SK-N-DZ (cell line): ENCODE data around the gene THBS3.
"Not testable (repeated sequence)": the region's sequence is repeated elsewhere in the genome, so short reads cannot be mapped to it uniquely, and the experiment has no call there.

Source experiments
- DNase-seq: peaks from one replicate; pipeline ENCODE4 v3.0.0-alpha.2; 2015; ENCODE audit warnings: low spot score

Gene THBS3

DNA sequence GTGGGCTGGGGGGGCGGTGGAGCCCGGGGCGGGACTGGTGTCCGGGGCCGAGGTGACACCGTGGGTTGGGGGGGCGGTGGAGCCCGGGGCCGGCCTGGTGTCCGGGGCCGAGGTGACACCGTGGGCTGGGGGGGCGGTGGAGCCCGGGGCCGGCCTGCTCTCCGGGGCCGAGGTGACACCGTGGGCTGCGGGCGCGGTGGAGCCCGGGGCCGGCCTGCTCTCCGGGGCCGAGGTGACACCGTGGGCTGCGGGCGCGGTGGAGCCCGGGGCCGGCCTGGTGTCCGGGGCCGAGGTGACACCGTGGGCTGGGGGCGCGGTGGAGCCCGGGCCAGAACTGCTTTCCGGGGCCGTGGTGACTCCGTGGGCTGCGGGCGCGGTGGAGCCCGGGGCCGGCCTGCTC lies 17.8 kb downstream of the THBS3 start:
- not testable (repeated sequence) for DNase-seq

DNA sequence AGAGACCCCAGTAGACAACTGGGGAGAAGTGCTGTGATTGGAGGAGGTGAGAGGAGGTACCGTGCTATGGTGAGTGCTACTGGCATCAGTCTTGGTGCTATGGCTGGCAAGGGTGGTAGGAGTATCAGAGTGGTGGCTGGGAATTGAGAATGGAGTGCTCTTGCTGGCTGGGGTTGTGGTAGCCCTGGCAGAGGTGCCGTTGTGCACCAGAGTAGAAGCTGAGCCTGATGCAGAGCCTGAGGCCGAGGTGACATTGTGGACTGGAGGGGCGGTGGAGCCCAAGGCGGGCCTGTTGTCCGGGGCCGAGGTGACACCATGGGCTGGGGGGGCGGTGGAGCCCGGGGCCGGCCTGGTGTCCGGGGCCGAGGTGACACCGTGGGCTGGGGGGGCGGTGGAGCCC lies 19.4 kb downstream of the THBS3 start:
- no peak for DNase-seq

DNA sequence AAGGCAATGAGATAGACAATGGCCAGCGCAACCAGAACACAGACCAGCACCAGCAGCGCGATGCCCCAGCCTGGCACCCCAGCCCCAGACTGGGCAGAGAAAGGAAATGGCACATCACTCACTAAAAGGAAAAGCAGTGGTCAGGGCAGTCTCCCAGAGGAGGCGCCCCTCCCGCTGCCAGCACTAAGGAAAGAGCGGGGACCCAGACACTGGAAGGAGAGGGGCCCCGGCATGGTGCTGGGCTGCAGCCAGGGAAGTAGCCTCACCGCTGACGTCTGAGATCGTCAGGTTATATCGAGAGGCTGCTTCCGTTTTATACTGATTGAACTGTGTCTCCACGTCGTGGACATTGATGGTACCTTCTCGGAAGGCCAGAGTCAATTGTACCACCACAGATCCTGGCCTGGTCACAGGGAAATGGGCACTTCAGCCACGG lies 20.2 kb downstream of the THBS3 start:
- no peak for DNase-seq

DNA sequence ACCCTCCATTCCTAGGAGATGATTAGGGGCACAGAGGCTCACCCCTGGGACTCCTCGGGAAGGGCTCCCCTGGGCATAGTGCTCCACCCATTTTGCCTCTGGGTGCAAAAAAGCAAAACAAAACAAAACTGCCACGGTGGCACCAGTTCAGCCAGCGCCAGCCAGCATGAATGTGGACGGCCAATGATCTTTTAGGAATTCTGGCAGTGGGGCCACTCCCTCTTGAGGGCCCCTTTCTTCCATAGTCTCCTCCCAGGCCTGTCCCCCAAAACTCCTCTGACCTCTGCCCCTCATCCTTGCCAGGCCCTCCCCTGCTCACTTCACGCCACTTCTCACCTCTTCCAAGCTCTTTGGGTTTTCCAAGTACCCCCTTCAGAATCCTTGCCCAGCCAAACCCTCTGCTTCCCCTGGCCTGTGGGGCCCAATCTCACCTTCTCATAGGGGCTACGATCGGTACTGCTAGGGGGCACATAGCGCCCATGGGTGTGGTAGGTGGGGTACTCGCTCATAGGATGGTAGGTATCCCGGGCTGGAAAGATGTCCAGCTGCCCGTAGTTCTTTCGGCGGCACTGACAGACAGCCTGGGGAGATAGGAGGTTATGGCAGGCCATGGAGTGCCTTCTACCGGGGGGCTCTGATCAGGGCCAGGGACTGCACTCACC lies 20.8 kb downstream of the THBS3 start:
- no peak for DNase-seq

DNA sequence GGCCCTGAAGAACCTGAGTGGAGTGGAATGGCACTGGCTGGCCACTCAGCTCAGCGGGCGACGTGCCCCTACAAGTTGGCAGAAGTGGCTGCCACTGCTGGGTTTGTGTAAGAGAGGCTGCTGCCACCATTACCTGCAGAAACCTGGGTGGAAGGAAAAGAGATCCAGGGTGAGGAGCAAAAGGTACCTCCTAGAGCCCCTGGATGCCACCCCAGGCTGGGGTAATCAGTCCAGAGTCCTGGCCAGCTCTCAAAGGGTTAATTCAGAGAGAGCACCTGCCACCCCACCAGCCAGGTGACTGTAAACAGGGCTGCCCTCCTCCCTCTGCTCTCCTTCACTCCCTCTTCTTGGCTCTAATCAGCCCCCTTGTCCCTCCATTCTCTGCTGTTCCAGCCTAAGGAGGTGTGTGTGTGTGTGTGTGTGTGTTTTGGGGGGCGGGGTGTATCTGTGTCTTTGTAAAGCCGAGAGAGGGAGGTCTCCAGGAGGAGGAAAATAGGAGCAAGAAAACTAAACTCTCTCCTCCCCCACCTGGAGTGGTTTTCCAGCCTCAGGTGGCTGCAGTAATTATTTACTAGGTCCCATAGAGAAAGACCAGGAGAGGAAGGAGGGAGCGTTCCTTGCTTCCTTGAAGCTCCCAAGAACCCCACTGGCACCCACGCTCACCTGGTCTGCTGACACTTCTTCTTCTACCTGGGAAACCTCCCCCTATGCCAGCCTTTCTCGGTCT lies 21.5 kb downstream of the THBS3 start:
- no peak for DNase-seq

DNA sequence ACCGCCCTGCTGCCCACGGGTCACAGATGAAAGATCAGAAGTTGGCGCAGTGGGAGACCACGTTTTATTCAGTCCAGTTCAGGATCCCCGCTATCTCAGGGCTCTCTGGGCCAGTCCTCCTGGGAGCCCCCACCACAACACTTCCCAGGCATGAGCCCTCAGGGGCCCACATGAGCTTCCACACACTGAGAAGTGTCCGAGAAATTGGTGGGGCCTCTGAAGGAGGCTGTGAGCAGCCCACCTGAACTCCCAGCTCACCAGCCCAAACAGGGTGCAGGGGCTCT lies 22.0 kb downstream of the THBS3 start:
- DNase-seq, result no peak

DNA sequence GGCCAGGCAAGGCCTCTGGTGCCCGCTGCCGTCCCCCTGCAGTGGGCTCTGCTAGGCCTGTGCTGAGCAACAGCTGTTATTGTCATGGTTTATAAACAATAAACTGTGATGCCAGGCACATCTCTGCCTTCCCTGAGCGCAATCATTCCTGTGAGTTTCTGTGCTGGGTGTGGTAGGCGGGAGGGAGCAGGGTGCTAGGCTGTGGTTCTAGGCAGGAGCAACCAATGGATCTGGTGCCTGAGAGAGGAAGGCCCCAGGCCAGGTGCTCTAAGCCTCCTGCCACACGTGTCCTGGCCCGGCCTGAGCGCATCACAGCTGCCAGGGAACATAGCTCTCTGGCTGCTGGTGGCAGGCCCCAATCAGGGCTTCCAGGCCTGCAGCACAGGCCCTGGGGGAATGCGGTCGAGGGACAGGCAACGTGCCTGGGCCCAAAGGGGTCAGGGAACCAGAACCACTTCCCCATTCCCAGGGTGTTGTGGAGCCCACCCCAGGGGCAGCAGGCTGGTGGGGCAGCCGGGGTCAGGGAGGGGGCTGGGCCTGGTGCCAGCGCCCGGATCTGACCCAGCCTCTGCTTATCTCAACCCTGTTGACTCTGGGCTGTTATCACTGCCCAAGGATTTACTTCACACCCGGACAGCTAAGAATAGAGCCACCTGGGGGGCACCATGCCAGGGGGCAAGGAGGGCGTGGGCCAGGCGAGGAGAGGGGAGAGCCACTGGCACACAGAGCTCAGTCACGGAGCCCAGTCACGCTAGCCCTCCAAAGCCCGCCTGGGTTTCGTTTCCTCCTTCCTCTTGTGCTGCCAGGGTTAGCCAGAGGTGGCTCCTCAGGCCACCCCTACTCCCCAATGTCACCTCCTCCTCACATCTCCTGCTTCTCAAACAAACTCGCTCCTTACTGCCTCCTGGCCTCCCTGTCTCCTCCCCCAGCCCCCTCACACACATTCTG lies 22.6 kb downstream of the THBS3 start:
- DNase-seq, result no peak

DNA sequence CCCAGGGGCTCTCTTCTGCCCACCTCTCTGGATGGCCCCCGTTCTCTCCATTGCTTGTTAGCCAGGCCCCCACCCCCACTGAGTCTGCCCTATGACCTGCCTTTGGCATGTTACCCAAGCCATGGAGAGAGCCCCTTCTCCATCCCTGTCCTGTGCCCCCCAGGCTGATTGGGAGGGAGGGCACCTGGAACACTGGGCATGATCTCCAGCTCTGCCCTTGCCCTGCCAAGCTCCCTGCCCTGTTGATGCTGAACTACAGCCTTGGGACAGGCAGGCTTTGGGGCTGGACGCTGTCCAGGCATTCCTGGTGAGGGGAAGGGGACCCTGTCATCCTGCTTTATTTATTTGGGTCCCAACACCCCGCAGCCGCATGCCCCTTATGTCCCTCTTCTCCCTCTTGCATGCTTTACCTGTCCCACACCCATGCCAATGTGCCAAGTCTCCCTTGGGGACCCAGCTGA lies 23.3 kb downstream of the THBS3 start:
- no peak for DNase-seq

DNA sequence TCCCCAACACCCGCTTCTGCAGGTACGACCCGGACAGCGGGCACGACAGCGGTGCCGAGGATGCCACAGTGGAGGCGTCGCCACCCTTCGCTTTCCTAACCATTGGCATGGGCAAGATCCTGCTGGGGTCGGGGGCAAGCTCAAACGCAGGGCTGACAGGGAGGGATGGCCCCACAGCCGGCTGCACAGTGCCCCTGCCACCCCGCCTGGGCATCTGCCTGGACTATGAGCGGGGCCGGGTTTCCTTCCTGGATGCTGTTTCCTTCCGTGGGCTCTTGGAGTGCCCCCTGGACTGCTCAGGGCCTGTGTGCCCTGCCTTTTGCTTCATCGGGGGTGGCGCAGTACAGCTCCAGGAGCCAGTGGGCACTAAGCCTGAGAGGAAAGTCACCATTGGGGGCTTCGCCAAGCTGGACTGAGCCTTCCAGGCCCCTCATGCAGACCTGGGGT lies 23.9 kb downstream of the THBS3 start:
- no peak for DNase-seq

DNA sequence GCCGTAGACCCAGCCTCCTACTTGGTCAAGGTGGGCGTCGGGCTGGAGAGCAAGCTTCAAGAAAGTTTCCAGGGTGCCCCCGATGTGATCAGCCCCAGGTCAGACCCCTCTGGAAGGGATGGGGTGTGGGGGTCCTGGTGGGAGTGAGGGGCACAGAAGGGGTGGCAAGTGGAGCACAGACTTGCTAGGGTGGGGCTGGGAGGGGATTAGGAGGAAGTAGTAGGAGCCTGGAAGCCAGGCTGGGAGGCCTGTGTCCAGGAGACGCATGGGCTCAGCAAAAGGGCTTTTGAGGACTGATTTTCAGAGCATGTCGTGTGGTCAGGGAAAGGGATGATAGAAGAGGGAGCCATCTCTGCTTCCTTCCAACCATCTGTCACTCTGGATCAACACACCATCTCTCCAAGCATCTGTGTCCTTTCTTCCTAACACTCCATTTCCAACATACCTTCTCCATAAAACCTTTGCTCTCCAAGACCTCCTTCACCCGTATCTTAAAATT lies 25.6 kb downstream of the THBS3 start:
- DNase-seq, result no peak

DNA sequence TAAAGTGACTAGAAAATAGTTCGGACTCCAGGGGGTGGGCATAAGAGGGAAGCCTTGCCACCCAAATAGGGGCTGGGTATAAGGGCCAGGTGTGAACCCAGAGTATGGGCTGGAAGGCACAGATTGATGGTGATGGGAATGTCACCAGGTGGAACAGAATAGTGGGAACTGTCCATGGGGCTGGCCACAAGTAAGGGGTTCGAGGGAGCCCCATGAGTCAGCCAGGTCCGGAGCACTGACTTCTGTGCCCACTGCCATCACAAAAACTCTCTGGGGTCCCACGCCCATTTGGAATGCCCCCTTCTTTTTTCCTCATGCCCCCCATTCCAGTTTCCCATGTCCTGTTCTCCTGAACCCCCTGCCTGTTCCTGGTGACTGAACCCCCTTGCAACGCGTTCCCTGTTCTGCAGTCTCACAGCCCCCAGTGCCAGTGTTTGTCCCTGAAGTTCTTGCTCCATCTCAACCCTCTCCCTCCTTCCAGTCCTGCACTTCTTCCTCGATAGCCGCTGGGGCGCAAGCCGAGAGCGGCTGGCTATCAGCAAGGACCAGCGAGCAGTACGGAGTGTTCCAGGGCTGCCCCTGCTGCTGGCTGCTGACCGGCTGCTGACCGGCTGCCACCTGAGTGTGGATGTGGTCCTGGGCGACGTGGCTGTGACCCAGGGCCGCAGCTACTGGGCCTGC lies 26.2 kb downstream of the THBS3 start:
- DNase-seq, result no peak

DNA sequence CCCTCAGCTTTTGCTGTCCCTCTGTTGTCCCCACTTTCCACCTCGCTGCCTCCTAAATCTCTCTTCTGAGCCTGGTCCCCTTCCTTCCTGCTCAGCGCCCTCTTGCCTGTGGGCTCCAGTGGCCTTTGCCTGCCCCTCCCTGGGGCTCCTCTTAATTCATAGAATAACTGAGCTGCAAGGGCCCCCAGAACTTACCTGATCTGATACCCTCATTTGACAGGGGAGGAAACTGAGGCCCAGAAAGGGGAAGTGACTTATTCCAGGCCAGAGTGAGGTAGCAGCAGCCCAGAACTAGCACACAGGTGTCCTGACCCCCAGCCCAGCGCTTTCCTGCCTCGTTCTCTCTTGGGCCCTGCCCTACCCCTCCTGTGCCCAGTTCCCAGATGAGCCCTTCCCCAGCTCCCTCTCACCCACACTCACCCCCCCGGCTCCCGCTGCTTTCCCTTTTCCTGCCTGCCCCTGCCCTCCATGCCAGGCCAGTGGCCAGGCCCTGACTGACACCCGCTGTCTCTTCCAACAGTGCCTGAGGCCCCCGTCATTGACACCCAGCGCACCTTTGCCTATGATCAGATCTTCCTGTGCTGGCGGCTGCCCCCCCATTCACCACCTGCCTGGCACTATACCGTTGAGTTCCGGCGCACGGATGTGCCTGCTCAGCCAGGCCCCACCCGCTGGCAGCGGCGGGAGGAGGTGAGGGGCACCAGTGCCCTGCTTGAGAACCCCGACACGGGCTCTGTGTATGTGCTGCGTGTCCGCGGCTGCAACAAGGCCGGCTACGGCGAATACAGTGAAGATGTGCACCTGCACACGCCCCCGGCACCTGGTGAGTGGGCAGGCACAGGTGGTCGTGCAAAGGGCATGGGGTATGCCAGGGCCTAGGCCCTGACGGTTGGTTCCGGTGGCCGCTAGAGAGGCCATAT lies 28.3 kb downstream of the THBS3 start:
- no peak for DNase-seq

DNA sequence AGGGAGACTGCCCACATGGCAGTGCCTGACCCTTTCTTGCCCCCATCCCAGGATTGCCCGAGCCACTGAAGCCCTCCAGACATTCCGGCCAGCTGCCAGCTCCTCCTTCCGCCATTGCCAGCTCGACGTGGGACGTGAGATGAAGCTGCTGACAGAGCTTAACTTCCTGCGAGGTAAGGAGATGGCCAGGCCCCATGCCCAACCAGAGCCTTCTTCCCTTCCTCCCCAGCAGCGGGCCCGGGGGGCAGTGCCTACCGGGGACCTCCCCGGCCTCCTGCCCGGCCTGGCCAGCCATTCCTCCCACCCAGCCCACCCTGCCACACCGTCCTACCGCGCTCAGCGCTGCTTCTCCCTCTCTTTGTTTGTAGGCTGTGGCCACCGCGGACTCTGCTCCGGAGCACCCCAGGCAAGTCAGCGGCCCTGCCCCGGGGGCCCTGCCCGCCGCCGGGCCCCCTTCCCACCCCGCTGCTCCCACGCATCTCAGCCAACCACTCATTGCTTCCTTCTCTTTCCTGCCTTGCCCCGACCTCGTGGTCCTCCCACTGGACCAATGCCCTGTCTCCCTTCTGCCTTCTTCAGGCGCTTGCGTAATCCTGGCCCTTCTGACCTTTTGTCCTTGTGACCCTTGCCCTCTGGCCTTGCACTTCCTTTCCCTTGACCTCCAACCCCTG lies 29.1 kb downstream of the THBS3 start:
- peak; percentile 15 for DNase-seq

DNA sequence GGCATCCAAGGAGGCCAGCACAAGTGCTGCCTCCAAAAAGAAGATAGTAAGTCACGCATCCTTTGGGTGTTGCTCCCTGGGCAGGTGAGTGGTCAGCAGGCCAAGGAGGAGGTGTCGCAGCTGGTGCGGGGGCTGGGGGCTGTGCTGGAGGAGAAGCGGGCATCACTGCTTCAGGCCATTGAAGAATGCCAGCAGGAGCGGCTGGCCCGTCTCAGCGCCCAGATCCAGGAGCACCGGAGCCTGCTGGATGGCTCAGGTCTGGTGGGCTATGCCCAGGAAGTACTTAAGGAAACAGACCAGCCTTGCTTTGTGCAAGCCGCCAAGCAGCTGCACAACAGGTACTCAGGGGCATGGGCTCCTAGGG lies 29.8 kb downstream of the THBS3 start:
- DNase-seq, result no peak

DNA sequence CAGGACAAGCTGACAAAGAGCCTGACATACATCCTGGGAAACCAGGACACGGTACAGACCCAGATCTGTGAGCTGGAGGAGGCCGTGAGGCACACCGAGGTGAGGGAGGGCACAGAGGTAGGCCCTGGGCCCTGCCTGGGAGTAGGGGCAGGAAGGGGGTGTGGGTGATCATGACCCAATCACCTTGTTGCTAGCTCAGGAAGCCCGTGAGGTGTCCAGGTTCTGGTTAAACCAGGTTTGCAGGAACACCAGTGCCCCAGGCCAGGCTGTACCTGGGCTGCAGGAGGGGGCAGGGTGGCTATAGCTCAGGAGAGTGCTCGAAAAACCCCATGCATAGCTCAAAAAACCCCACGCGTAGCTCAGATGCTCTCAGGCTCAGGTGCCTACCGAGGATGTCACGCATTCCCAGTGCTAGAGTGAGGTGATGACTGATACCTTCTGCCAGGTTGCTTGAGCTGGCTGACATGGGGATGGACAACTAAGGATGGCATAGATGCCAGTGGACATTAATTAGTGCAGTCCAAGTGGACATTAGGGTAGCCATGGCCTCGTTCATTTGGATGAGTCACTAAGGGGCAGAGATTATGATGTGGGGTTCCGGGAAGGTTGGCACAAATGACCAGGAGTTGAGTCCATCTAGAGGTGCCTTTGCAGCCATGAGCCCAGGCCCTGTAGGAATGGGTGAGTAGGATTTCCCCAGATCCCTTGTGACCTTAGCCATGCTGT lies 30.3 kb downstream of the THBS3 start:
- no peak for DNase-seq

DNA sequence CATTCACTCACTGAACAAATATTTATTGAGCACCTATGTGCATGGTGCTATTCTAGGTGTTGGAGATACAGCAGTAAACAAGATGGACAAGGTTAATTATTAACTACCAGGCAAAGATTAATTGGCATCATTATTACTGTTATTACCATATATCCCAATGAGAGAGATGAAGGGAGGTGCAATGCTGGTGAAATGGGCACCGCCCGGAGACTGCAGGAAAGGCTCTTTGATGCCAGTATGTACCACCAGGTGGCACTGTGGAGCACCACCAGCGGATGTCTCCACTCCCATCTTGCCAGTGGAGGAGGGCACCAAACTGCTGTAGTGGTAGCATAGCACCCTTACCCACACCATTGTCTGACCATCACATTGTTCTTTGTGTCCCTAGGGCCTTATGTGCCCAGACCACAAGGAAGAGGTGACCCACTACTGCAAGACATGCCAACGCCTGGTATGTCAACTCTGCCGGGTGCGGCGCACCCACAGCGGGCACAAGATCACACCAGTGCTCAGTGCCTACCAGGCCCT lies 31.1 kb downstream of the THBS3 start:
- peak; percentile 71 for DNase-seq

DNA sequence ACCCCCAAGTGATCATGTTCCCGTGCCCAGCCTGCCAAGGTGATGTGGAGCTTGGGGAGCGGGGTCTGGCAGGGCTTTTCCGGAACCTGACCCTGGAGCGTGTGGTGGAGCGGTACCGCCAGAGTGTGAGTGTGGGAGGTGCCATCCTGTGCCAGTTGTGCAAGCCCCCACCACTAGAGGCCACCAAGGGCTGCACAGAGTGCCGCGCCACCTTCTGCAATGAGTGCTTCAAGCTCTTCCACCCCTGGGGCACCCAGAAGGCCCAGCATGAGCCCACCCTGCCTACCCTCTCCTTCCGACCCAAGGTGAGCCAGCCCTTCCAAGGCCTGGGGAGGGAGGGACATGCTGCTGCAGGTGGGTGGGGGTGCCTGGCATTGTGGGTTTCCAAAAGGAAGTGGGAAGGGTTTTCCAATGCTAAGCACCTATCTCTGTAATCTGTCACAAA lies 31.7 kb downstream of the THBS3 start:
- peak; percentile 42 for DNase-seq

DNA sequence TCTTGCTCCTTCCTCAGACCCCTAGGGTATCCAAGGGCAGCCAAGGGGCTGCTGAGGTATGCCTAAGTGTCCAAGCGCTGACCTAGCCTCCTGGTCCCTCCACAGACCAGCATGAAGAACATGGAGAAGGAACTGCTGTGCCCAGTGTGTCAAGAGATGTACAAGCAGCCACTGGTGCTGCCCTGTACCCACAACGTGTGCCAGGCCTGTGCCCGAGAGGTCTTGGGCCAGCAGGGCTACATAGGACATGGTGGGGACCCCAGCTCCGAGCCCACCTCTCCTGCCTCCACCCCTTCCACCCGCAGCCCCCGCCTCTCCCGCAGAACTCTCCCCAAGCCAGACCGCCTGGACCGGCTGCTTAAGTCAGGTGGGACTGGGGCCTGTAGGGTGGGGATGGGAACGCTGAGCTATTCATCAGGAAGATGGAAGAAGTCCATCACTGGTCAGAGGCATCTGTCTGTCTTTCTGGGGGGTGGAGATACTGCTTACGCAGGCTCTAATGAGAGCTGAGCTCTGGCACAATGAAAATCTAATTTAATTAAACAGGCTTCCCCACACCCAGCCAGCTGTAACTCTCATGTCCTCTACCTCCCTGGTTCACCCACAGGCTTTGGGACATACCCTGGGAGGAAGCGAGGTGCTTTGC lies 32.3 kb downstream of the THBS3 start:
- DNase-seq, result peak; percentile 65
